ENCODE data around the gene SERPINB3. TPM values are rescaled to one million over a fixed set of nuclear protein-coding genes. Genes with fewer than 3 reads are reported as not detected.
"Not testable (repeated sequence)": the region's sequence is repeated elsewhere in the genome, so short reads cannot be mapped to it uniquely, and the experiment has no call there.

SERPINB3 gene
- total RNA-seq (under 1 TPM in 1 of 9 donors, not detected in 8; 0.16 TPM), polyA plus RNA-seq (under 1 TPM in 1 of 2 donors, not detected in 1; 0.07 TPM)
- long read RNA-seq, donor 1 = 0 reads
- long read RNA-seq, donor 2 = 0 reads
- long read RNA-seq, donor 3 = 0 reads

GRCh38 chr18:63661750-63662149 lies at the start of gene SERPINB3:
TSS of gene SERPINB3 (minus strand) at chr18:63661893. CDS start at chr18:63661216, 677 bp downstream.
- 69 to 86% (median 81%) methylated on average over 1 to 2 of the region's 3 CpGs for WGBS, 4 donors
- H3K4me3 ChIP-seq = not testable (repeated sequence)

GRCh38 chr18:63708650-63709049 lies 47.0 kb upstream of the SERPINB3 start:
- intact Hi-C loops (cut with DNase I) = no loop called here
- H3K9me3 ChIP-seq = peaks cover 0 to 9% (median 0%) of the 10 kb centered on the region in 12 donors
- no peak overlapping the region for H3K4me3 ChIP-seq
- H3K27me3 ChIP-seq = no peaks in the 10 kb centered on the region
- no peaks in the 10 kb centered on the region for H3K36me3 ChIP-seq
- no peak overlapping the region for H3K27ac ChIP-seq
- WGBS, 4 donors = 53 to 63% (median 62%) methylated on average over 3 of the region's 3 CpGs
- no peaks in the 10 kb centered on the region for H3K4me1 ChIP-seq
- TF ChIP-seq POLR2A (IDR thresholded peaks at IDR 0.05) (no peak), CTCF (IDR thresholded peaks at IDR 0.05) (no peak)
- no peak for ATAC-seq
- DNase-seq = no peak

More at GRCh38 chr18:63661750-63662149, at the start of gene SERPINB3:
- H3K27ac ChIP-seq; ATAC-seq; H3K27me3 ChIP-seq; H3K4me1 ChIP-seq; DNase-seq; H3K9me3 ChIP-seq; intact Hi-C loops (cut with DNase I); H3K36me3 ChIP-seq: not testable (repeated sequence)

- Histone ChIP-seq H3K27me3 (no peaks in the 10 kb centered on the region), H3K9me3 (peaks cover 0 to under 1% (median 0%) of the 10 kb centered on the region in 12 donors), H3K4me1 (no peaks in the 10 kb centered on the region), H3K36me3 (no peaks in the 10 kb centered on the region), H3K4me3 (no peak overlapping the region), H3K27ac (no peak overlapping the region)
- WGBS, 4 donors = 69 to 84% (median 80%) methylated on average over 1 of the region's 1 CpG
- TF ChIP-seq POLR2A (IDR thresholded peaks at IDR 0.05) (no peak), CTCF (IDR thresholded peaks at IDR 0.05) (no peak)
- intact Hi-C loops (cut with DNase I) = no loop called here
- DNase-seq (no peak), ATAC-seq (no peak)
Measured at GRCh38 chr18:63707816-63708215, 46.1 kb upstream of the SERPINB3 start.

- Histone ChIP-seq H3K27me3 (no peaks in the 10 kb centered on the region), H3K36me3 (no peaks in the 10 kb centered on the region), H3K4me1 (no peaks in the 10 kb centered on the region), H3K27ac (no peak overlapping the region), H3K4me3 (no peak overlapping the region), H3K9me3 (no peaks in the 10 kb centered on the region)
- WGBS, 4 donors = 71 to 81% (median 78%) methylated on average over 2 of the region's 2 CpGs
- ATAC-seq = no peak
- TF ChIP-seq CTCF (IDR thresholded peaks at IDR 0.05) (no peak), POLR2A (IDR thresholded peaks at IDR 0.05) (no peak)
- intact Hi-C loops (cut with DNase I) = no loop called here
- no peak for DNase-seq
Measured at GRCh38 chr18:63705401-63705800, 43.7 kb upstream of the SERPINB3 start.

GRCh38 chr18:63702660-63703059 lies 41.0 kb upstream of the SERPINB3 start, which contains the start of gene SERPINB11:
TSS of gene SERPINB11 (plus strand) at chr18:63702960. CDS start at chr18:63710194, 7,234 bp downstream.
- WGBS, 4 donors = 72 to 83% (median 78%) methylated on average over 2 of the region's 2 CpGs
- Histone ChIP-seq H3K36me3 (no peaks in the 10 kb centered on the region), H3K4me3 (no peak within 1 kb of the TSS), H3K27ac (no peak within 1 kb of the TSS), H3K27me3 (no peaks in the 10 kb centered on the region), H3K9me3 (no peaks in the 10 kb centered on the region), H3K4me1 (no peaks in the 10 kb centered on the region)
- no peak for TF ChIP-seq CTCF (IDR thresholded peaks at IDR 0.05)
- no peak for TF ChIP-seq POLR2A (IDR thresholded peaks at IDR 0.05)
- intact Hi-C loops (cut with DNase I) = no loop called here
- DNase-seq = no peak
- ATAC-seq = no peak
